NOMO-1 treated with dmso at 0.1 percent for 144 hours (cell line): ENCODE data around the gene TSEN34.
"Not testable (repeated sequence)": the region's sequence is repeated elsewhere in the genome, so short reads cannot be mapped to it uniquely, and the experiment has no call there.

Source experiments
- DNase-seq: peaks from one replicate; lab custom pipeline; 2025; ENCODE audit not compliant: unreplicated experiment; lab: John Stamatoyannopoulos, UW

Gene TSEN34

GRCh38 chr19:54160854-54161253 lies 30.3 kb upstream of the TSEN34 start:
- DNase-seq: no peak

- peak; percentile 94 for DNase-seq
Observed at GRCh38 chr19:54162241-54162805, 28.8 kb upstream of the TSEN34 start.

- DNase-seq: no peak
Observed at GRCh38 chr19:54162884-54163283, 28.2 kb upstream of the TSEN34 start.

- no peak for DNase-seq
Observed at GRCh38 chr19:54164369-54165068, 26.6 kb upstream of the TSEN34 start.

- DNase-seq: no peak
Observed at GRCh38 chr19:54165222-54165621, 25.9 kb upstream of the TSEN34 start.

GRCh38 chr19:54168174-54168917 lies 22.8 kb upstream of the TSEN34 start:
- DNase-seq: peak; percentile 74

- DNase-seq: no peak
Observed at GRCh38 chr19:54169149-54169740, 21.9 kb upstream of the TSEN34 start.

GRCh38 chr19:54171736-54172431 lies 19.2 kb upstream of the TSEN34 start:
- not testable (repeated sequence) for DNase-seq

GRCh38 chr19:54172471-54173358 lies 18.4 kb upstream of the TSEN34 start, which contains the start of gene TMC4:
Gene TMC4 (minus strand): TSS chr19:54173160. CDS start chr19:54173117, 43 bp downstream.
- DNase-seq: no peak

- no peak for DNase-seq
Observed at GRCh38 chr19:54173359-54173699, 17.8 kb upstream of the TSEN34 start.

GRCh38 chr19:54173951-54174834 lies 16.9 kb upstream of the TSEN34 start:
- no peak for DNase-seq

- no peak for DNase-seq
Observed at GRCh38 chr19:54178581-54179261, 12.4 kb upstream of the TSEN34 start.

GRCh38 chr19:54179262-54179852 lies 11.8 kb upstream of the TSEN34 start:
- DNase-seq: no peak

- no peak for DNase-seq
Observed at GRCh38 chr19:54179921-54180461, 11.1 kb upstream of the TSEN34 start.

GRCh38 chr19:54180691-54181091 lies 10.4 kb upstream of the TSEN34 start:
- DNase-seq: no peak

GRCh38 chr19:54181894-54182293 lies 9.2 kb upstream of the TSEN34 start:
- DNase-seq: not testable (repeated sequence)

- no peak for DNase-seq
Observed at GRCh38 chr19:54183431-54183830, 7.7 kb upstream of the TSEN34 start.

- DNase-seq: no peak
Observed at GRCh38 chr19:54186351-54186750, 4.8 kb upstream of the TSEN34 start.
